Mesenchymal stem cell (in vitro differentiated cells and primary cell): ENCODE results near the gene LRIT1.

Experiments used
- DNase-seq: peaks from one replicate; pipeline ENCODE4 v3.0.0-alpha.2; 2013
- H2AFZ ChIP-seq: one replicate; pipeline ENCODE4 v1.6.1; 2013; ENCODE audit warnings: low read depth, mild to moderate bottlenecking, control low read depth, inconsistent platforms, low read length, moderate library complexity
- H2AK5ac ChIP-seq: 2 replicates; pipeline ENCODE4 v1.6.1; 2013; ENCODE audit warnings: low read length, moderate library complexity, mild to moderate bottlenecking, inconsistent platforms; ENCODE audit not compliant: severe bottlenecking
- H2BK120ac ChIP-seq: one replicate; pipeline ENCODE4 v1.6.1; 2013; ENCODE audit warnings: low read depth, mild to moderate bottlenecking, inconsistent platforms, low read length, moderate library complexity
- H2BK12ac ChIP-seq, 2 experiments: one replicate each; pipeline ENCODE4 v1.6.1; 2013; ENCODE audit warnings: inconsistent platforms in 2 of 2, low read length in 2 of 2, mild to moderate bottlenecking in 2 of 2, moderate library complexity in 2 of 2, control low read depth in 1 of 2
- H2BK15ac ChIP-seq: one replicate; pipeline ENCODE4 v1.6.1; 2013; ENCODE audit warnings: mild to moderate bottlenecking, low read depth, inconsistent platforms; ENCODE audit not compliant: poor library complexity, severe bottlenecking
- H2BK5ac ChIP-seq: 2 replicates; pipeline ENCODE4 v1.6.1; 2013; ENCODE audit warnings: low read depth, mild to moderate bottlenecking, low read length, control low read depth, inconsistent platforms; ENCODE audit not compliant: poor library complexity, severe bottlenecking
- H3K14ac ChIP-seq, 2 experiments: one replicate each; pipeline ENCODE4 v1.6.1; 2013; ENCODE audit warnings: inconsistent platforms in 2 of 2, low read length in 2 of 2, control low read depth in 1 of 2, mild to moderate bottlenecking in 1 of 2, moderate library complexity in 1 of 2
- H3K18ac ChIP-seq, 2 experiments: one replicate each; pipeline ENCODE4 v1.6.1; 2013; ENCODE audit warnings: inconsistent platforms in 2 of 2, low read length in 2 of 2, control low read depth in 1 of 2, low read depth in 1 of 2, mild to moderate bottlenecking in 1 of 2
- H3K23ac ChIP-seq, 2 experiments: one replicate each; pipeline ENCODE4 v1.6.1; 2013; ENCODE audit warnings: inconsistent platforms in 2 of 2, low read length in 2 of 2, mild to moderate bottlenecking in 2 of 2, moderate library complexity in 2 of 2, control low read depth in 1 of 2
- H3K27ac ChIP-seq: 2 replicates; pipeline ENCODE4 v1.5.1; 2013; ENCODE audit warnings: mild to moderate bottlenecking, moderate library complexity, low read length, control low read depth, inconsistent platforms; ENCODE audit not compliant: poor library complexity, severe bottlenecking
- H3K27me3 ChIP-seq, 2 experiments: 2 replicates each; pipeline versions ENCODE4 v1.6.1 to v1.7.0; 2013; ENCODE audit warnings: low read length in 2 of 2, mild to moderate bottlenecking in 2 of 2, moderate library complexity in 2 of 2, control low read depth in 1 of 2, inconsistent platforms in 1 of 2; ENCODE audit not compliant: control insufficient read depth in 1 of 2, insufficient read depth in 1 of 2
- H3K36me3 ChIP-seq, 2 experiments: 2 replicates each; pipeline versions ENCODE4 v1.6.1 to v1.7.0; 2013; ENCODE audit warnings: low read length in 2 of 2, control low read depth in 1 of 2, inconsistent platforms in 1 of 2, low read depth in 1 of 2, mild to moderate bottlenecking in 1 of 2; ENCODE audit not compliant: insufficient read depth in 2 of 2, control insufficient read depth in 1 of 2
- H3K4ac ChIP-seq, 2 experiments: one replicate each; pipeline ENCODE4 v1.6.1; 2013; ENCODE audit warnings: inconsistent platforms in 2 of 2, low read length in 2 of 2, mild to moderate bottlenecking in 2 of 2, moderate library complexity in 2 of 2, control low read depth in 1 of 2, low read depth in 1 of 2
- H3K4me1 ChIP-seq: 2 replicates; pipeline ENCODE4 v1.6.1; 2013; ENCODE audit warnings: low read depth, low read length, control low read depth; ENCODE audit not compliant: control insufficient read depth, insufficient read depth
- H3K4me2 ChIP-seq: 2 replicates; pipeline ENCODE4 v1.6.1; 2013; ENCODE audit warnings: low read length, mild to moderate bottlenecking, inconsistent platforms; ENCODE audit not compliant: poor library complexity, severe bottlenecking
- H3K4me3 ChIP-seq, 2 experiments: 2 replicates each; pipeline versions ENCODE4 v1.5.1 to v1.7.0; 2013; ENCODE audit warnings: low read length in 2 of 2, mild to moderate bottlenecking in 2 of 2, control low read depth in 1 of 2, low read depth in 1 of 2; ENCODE audit not compliant: insufficient read depth in 1 of 2
- H3K79me1 ChIP-seq: replicated peaks from 2 replicates; pipeline ENCODE4 v1.6.1; 2013; ENCODE audit warnings: mild to moderate bottlenecking, control low read depth, low read length, inconsistent platforms; ENCODE audit not compliant: poor library complexity, severe bottlenecking
- H3K9ac ChIP-seq: 2 replicates; pipeline ENCODE4 v1.7.0; 2013; ENCODE audit warnings: mild to moderate bottlenecking, low read length, moderate library complexity
- H3K9me3 ChIP-seq: 2 replicates; pipeline ENCODE4 v1.7.0; 2013; ENCODE audit warnings: mild to moderate bottlenecking, low read length; ENCODE audit not compliant: control insufficient read depth
- H4K8ac ChIP-seq: one replicate; pipeline ENCODE4 v1.6.1; 2013; ENCODE audit warnings: inconsistent platforms, mild to moderate bottlenecking, low read length, moderate library complexity
- H4K91ac ChIP-seq: one replicate; pipeline ENCODE4 v1.6.1; 2013; ENCODE audit warnings: mild to moderate bottlenecking, low read length, inconsistent platforms
- WGBS: methylation state at CpG from one replicate; pipeline ENCODE4 v1.1.7; 2013; ENCODE audit warnings: mixed read lengths; 5-methylcytosine and 5-hydroxymethylcytosine counted together

The LRIT1 gene

GRCh38 chr10:84227810-84228209, 13.5 kb downstream of the LRIT1 start:
- Histone ChIP-seq H3K79me1 (no peaks in the 10 kb centered on the region), H2BK15ac (no peak overlapping the region), H3K4me1 (no peaks in the 10 kb centered on the region), H3K4ac (no peak overlapping the region), H3K4me3 (no peak overlapping the region), H3K9ac (no peak overlapping the region), H2BK5ac (no peak overlapping the region), H3K23ac (no peak overlapping the region), H2AK5ac (no peak overlapping the region), H4K91ac (no peak overlapping the region), H4K8ac (no peak overlapping the region), H3K27ac (no peak overlapping the region), H2BK120ac (no peak overlapping the region), H3K18ac (no peak overlapping the region), H2AFZ (no peak overlapping the region), H3K4me2 (no peak overlapping the region), H3K9me3 (no peaks in the 10 kb centered on the region), H3K27me3 (peaks cover 9 to 12% of the 10 kb centered on the region in 2 experiments), H2BK12ac (no peak overlapping the region), H3K14ac (no peak overlapping the region), H3K36me3 (no peaks in the 10 kb centered on the region)
- DNase-seq = no peak
- WGBS = 73% methylated on average over 3 of the region's 4 CpGs

GRCh38 chr10:84226616-84227015, 14.7 kb downstream of the LRIT1 start:
- no peak for DNase-seq
- 61% methylated on average over 3 of the region's 3 CpGs for WGBS
- no peak overlapping the region for H3K14ac ChIP-seq
- no peak overlapping the region for H3K4ac ChIP-seq
- H3K79me1 ChIP-seq = no peaks in the 10 kb centered on the region
- no peak overlapping the region for H3K23ac ChIP-seq
- no peaks in the 10 kb centered on the region for H3K9me3 ChIP-seq
- no peak overlapping the region for H4K8ac ChIP-seq
- no peak overlapping the region for H3K4me3 ChIP-seq
- H3K9ac ChIP-seq = no peak overlapping the region
- H2AK5ac ChIP-seq = no peak overlapping the region
- peaks cover 7 to 12% of the 10 kb centered on the region in 2 experiments for H3K27me3 ChIP-seq
- H2BK12ac ChIP-seq = no peak overlapping the region
- no peak overlapping the region for H2AFZ ChIP-seq
- H3K4me2 ChIP-seq = no peak overlapping the region
- no peak overlapping the region for H2BK120ac ChIP-seq
- H3K18ac ChIP-seq = no peak overlapping the region
- H2BK15ac ChIP-seq = no peak overlapping the region
- H2BK5ac ChIP-seq = no peak overlapping the region
- H3K36me3 ChIP-seq = no peaks in the 10 kb centered on the region
- no peaks in the 10 kb centered on the region for H3K4me1 ChIP-seq
- H4K91ac ChIP-seq = no peak overlapping the region
- H3K27ac ChIP-seq = no peak overlapping the region

- no peak within 1 kb of the TSS for H4K8ac ChIP-seq
- H3K9me3 ChIP-seq = no peaks in the 10 kb centered on the region
- 62% methylated on average over 5 of the region's 6 CpGs for WGBS
- H2BK5ac ChIP-seq = no peak within 1 kb of the TSS
- H3K23ac ChIP-seq = no peak within 1 kb of the TSS
- peaks cover 3 to 7% of the 10 kb centered on the region in 2 experiments for H3K27me3 ChIP-seq
- DNase-seq = no peak
- H2BK12ac ChIP-seq = no peak within 1 kb of the TSS
- H3K79me1 ChIP-seq = no peaks in the 10 kb centered on the region
- no peaks in the 10 kb centered on the region for H3K36me3 ChIP-seq
- no peak within 1 kb of the TSS for H3K18ac ChIP-seq
- H4K91ac ChIP-seq = no peak within 1 kb of the TSS
- no peak within 1 kb of the TSS for H3K14ac ChIP-seq
- H3K9ac ChIP-seq = no peak within 1 kb of the TSS
- no peak within 1 kb of the TSS for H2BK15ac ChIP-seq
- H3K4ac ChIP-seq = no peak within 1 kb of the TSS
- H3K27ac ChIP-seq = no peak within 1 kb of the TSS
- no peak within 1 kb of the TSS for H2BK120ac ChIP-seq
- no peak within 1 kb of the TSS for H2AK5ac ChIP-seq
- no peak within 1 kb of the TSS for H3K4me3 ChIP-seq
- no peaks in the 10 kb centered on the region for H3K4me1 ChIP-seq
- H3K4me2 ChIP-seq = no peak within 1 kb of the TSS
- H2AFZ ChIP-seq = no peak within 1 kb of the TSS
These were observed 15.7 kb downstream of the LRIT1 start, which contains the start of gene LRIT2 for GRCh38 chr10:84225427-84226173. TSS of gene LRIT2 (minus strand) at chr10:84225544. CDS start at chr10:84225520, 24 bp downstream.

- peaks cover 3 to 5% of the 10 kb centered on the region in 2 experiments for H3K27me3 ChIP-seq
- 41% methylated on average over 6 of the region's 6 CpGs for WGBS
- H3K9ac ChIP-seq = no peak overlapping the region
These were observed 16.8 kb downstream of the LRIT1 start for GRCh38 chr10:84224411-84225028.

More at GRCh38 chr10:84224411-84225028, 16.8 kb downstream of the LRIT1 start:
- no peak overlapping the region for H3K23ac ChIP-seq
- no peak overlapping the region for H2BK15ac ChIP-seq
- no peak overlapping the region for H3K18ac ChIP-seq
- DNase-seq = peak; percentile 1
- no peaks in the 10 kb centered on the region for H3K36me3 ChIP-seq
- H3K9me3 ChIP-seq = peaks cover under 1% of the 10 kb centered on the region
- no peak overlapping the region for H2BK12ac ChIP-seq
- H3K79me1 ChIP-seq = no peaks in the 10 kb centered on the region
- no peak overlapping the region for H4K91ac ChIP-seq
- no peak overlapping the region for H4K8ac ChIP-seq
- H3K4ac ChIP-seq = no peak overlapping the region
- no peaks in the 10 kb centered on the region for H3K4me1 ChIP-seq
- no peak overlapping the region for H3K14ac ChIP-seq
- no peak overlapping the region for H2AK5ac ChIP-seq
- no peak overlapping the region for H2AFZ ChIP-seq
- no peak overlapping the region for H2BK5ac ChIP-seq
- H3K4me2 ChIP-seq = no peak overlapping the region
- no peak overlapping the region for H2BK120ac ChIP-seq
- no peak overlapping the region for H3K4me3 ChIP-seq
- no peak overlapping the region for H3K27ac ChIP-seq
